KOPT-K1 (cell line): ENCODE measurements around the gene RBMS3.
"Not testable (repeated sequence)": the region's sequence is repeated elsewhere in the genome, so short reads cannot be mapped to it uniquely, and the experiment has no call there.

ENCODE experiments used
- H3K27ac ChIP-seq: fragments of 200-600 bp; sonication (generic); 2 replicates; pipeline ENCODE4 v1.5.1; 2016; ENCODE audit warnings: antibody characterized with exemption, mild to moderate bottlenecking, low read depth, low read length; ENCODE audit not compliant: poor library complexity, severe bottlenecking
- H3K36me3 ChIP-seq: fragments of 200-600 bp; sonication (generic); 2 replicates; pipeline ENCODE4 v1.5.1; 2017; ENCODE audit warnings: antibody characterized with exemption, mild to moderate bottlenecking, low read length, moderate library complexity; ENCODE audit not compliant: insufficient read depth
- H3K9me3 ChIP-seq: fragments of 200-600 bp; sonication (generic); 2 replicates; pipeline ENCODE4 v1.5.1; 2017; ENCODE audit warnings: antibody characterized with exemption, low read length, mild to moderate bottlenecking; ENCODE audit not compliant: insufficient read depth, poor library complexity, severe bottlenecking

Gene RBMS3

DNA sequence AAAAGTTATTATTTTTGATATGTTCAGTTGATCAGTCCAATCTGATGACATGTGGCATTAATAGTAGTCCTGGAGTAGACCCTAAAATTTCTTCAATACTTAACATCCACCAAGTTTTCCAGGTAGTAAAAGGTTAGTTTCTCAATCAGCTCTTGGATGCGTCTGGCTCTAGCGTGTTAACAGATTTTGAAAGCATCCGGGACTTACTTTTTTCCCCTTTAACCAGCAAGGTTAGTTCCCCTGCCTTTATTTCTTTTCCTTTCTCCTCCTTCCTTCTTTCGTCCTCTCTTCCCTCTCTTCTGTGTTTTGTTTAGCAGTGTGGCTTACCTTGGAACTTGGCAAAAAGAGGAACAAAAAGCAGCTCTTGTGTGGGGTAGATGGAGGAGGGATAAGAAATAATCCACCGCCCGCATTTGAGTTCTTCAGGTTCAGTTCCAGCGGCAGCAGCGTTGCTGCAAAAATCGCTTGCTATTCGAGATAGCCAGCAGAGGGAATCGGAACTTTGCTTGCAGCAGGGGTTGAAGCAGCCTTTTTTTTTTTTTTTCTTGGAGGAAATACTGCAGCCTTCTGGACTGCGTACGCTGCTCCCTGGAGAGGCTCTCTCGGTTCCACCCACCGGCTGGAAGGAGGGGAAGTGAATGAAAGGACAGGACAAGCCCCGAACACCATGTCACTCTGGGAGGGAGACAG is at the start of gene RBMS3:
RBMS3 (plus strand) TSS at position 668 of the 690 bp plus-strand sequence.
- Histone ChIP-seq H3K36me3 (no peaks in the 10 kb centered on the region), H3K27ac (no peak within 1 kb of the TSS), H3K9me3 (no peaks in the 10 kb centered on the region)

DNA sequence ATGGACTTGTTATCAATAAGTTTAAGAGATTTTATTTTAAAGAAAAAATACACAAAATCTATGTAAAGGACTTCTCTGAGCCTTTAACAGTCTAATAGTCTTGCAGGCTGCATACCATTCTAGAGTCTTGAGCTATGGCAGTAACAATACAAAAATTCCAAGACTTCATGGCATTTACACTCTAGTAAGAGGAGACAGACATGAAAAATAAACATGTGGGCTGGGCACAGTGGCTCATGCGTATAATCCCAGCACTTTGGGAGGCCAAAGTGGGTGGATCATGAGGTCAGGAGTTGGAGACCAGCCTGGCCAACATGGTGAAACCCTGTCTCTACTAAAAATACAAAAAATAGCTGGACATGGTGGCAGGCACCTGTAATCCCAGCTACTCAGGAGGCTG is 47.7 kb upstream of the RBMS3 start:
- H3K36me3 ChIP-seq, H3K9me3 ChIP-seq, H3K27ac ChIP-seq: not testable (repeated sequence)

DNA sequence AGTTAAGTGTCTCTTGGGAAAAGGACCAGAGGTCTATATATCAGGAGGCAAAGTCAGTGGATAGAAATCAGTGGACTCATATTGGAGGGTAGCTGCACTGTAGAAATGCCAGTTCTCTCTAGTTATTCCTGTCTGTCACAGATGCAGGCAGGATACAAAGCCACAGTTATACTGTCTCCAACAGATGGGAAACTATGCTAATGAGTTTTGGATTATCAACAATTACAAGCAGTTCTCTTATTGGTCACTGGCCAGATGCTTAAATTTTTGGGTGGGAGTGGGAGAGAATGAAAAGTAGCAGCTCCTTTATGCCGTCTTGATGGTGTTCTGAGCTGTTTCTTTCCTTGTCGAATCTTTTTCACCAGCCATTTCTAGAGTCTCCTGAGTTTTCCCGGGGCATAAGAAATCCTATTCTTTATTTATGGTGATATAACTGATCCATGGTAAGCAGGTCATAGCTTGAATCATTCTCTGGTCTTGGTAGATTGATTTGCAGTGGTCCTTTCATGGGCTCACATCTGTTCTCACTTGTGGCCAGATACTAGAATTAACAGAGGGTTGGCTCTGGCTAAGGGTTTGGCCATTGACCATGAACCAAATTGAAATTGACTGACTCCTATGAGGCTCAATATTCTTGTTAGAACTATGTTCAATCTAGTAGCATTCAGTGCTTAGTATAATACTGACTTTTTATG is 44.6 kb upstream of the RBMS3 start:
- H3K27ac ChIP-seq = no peak overlapping the region
- H3K36me3 ChIP-seq = no peaks in the 10 kb centered on the region
- H3K9me3 ChIP-seq = no peaks in the 10 kb centered on the region

DNA sequence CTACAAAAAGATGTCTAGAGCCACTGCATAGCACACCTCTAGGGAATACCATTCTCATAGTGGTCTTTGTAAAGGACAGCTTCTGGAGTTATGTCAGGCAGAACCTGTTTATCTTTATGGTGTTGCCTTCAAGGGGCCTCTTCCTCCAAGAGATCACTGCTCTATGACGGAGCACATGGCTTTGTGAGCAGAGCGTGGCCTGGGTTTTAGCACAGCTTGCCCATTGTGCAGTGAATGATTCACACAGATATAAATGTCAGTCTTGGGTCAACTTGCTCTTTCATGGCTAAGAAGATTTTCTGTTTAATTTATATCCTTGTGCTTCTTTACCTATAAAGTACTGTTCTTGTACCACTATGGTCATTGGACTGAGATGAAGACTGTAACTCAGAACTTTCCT is 41.5 kb upstream of the RBMS3 start:
- no peak overlapping the region for H3K27ac ChIP-seq

DNA sequence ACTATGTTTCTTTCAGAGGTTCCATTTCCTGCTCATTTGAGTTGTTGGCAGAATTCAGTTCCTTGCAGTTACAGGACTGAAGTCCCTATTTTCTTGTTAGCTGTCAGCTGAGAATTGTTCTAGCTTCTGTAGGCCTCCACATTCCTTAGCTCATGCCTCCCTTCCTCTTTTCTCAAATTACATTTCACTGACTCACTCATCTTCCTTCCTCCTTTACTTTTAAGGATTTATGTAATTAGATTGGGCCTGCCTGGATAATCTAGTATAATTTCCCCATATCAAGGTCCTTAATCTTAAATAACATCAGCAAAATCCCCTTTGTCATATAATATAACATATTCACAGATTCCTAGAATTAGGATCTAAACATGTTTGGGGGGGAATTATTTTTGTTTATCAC is 40.6 kb upstream of the RBMS3 start:
- Histone ChIP-seq H3K27ac (no peak overlapping the region), H3K36me3 (no peaks in the 10 kb centered on the region), H3K9me3 (no peaks in the 10 kb centered on the region)

More for the DNA sequence above, 41.5 kb upstream of the RBMS3 start:
- H3K36me3 ChIP-seq = no peaks in the 10 kb centered on the region
- no peaks in the 10 kb centered on the region for H3K9me3 ChIP-seq

DNA sequence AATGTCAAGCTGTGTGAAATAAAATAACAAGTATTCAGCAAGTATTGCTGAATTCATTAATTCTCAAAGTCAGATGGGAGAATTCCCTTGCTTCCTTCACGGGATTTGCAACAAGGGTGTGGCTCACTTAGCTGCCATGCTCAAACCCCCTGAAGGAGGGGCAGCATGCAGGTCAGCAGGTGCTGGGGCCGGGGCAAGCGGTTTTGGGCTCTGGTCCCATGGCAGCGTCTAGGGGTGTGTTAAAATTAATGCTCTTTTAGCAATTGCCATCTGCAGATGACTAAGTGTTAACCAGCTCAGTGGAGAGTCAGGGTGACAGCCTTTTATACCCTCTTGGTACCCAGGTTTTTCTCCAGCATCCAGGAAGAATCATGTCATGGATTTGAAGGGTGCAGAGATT is 40.0 kb upstream of the RBMS3 start:
- H3K9me3 ChIP-seq = no peaks in the 10 kb centered on the region
- no peaks in the 10 kb centered on the region for H3K36me3 ChIP-seq
- no peak overlapping the region for H3K27ac ChIP-seq

DNA sequence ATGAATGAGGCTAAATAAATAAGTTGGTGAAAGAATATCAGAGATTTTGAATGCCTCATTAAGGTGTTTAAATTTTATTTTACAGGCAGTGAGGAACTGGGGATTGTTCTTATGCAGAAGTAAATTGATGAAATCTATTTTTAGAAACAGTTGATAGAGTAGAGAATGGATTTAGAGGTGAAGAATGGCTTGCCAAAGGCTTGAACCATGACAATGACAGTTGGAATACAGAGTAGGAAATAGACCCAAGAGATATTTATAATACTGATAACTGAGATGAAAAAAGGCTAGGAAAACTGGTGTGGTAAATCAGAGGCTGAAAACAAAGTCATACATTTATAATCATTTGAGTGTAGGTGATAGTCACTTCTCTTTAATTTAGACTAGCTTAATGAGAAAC is 39.0 kb upstream of the RBMS3 start:
- H3K36me3 ChIP-seq = no peaks in the 10 kb centered on the region
- H3K9me3 ChIP-seq = no peaks in the 10 kb centered on the region
- no peak overlapping the region for H3K27ac ChIP-seq

DNA sequence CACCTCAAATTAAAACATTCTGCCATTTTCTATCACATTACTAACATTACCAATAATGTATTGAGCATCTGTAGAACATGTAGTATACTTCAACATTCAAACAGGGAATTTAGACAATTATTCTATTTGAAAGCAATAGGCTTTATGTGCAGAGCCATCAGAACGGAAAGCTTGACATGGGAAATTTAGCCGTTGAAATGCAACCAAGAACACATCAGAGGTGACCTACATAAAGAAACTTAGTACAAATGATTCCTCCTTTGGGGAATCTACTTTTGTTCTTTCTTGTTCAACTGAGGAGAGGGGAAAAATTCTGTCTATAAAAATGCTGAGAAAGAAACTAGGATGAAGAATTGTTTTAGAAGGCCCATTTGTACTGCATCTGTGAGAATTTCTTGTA is 38.6 kb upstream of the RBMS3 start:
- no peaks in the 10 kb centered on the region for H3K36me3 ChIP-seq
- no peaks in the 10 kb centered on the region for H3K9me3 ChIP-seq
- H3K27ac ChIP-seq = no peak overlapping the region

DNA sequence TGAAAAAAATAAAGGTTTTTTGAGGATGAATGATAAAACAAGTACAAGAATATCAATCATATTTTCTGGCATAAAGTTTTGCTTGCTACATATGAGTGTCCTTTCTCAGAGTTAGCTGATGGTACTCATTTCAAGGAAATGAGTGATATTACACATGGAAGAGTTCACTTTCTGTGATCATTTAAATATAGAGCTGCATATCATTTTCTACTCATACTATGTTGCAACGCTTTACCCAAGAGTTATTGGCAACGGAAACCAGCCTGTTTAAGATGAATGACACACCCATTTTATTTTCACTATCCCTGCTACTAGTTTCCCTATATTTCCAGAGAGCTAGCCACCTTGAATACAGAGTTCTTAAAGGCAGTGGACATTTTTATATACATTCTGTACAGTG is 35.4 kb upstream of the RBMS3 start:
- Histone ChIP-seq H3K9me3 (no peaks in the 10 kb centered on the region), H3K36me3 (no peaks in the 10 kb centered on the region), H3K27ac (no peak overlapping the region)

DNA sequence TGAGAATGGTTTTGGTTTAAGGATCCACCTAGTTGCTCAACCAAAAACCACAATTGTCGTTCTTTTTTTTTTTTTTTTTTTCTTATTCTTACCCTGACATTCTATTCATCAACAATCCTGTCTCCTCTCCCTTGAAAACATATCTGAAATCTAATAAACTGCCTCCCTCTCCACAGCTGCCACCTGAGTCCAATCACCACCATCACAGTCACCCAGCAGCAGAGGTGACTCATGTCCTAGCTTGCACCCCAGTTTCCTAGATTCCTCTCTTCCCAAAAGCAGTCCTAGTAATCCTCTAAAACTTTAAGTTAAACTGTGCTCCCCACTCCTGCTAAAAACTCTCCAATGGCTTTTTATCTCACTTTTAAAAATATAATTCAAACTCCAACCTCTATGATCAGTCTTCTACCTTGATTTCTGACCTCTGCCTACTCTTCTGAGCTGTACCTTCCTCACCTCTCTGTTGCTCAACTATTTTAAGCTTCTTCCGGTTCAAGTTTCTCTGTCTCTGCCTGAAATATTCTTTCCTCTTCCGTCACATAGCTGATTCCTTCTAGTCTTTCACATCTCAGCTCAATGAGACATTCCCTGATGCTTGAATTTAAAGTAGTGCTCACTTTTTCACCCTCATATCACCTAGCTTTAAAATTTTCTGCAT is 33.7 kb upstream of the RBMS3 start:
- no peaks in the 10 kb centered on the region for H3K9me3 ChIP-seq
- H3K27ac ChIP-seq = no peak overlapping the region
- no peaks in the 10 kb centered on the region for H3K36me3 ChIP-seq

DNA sequence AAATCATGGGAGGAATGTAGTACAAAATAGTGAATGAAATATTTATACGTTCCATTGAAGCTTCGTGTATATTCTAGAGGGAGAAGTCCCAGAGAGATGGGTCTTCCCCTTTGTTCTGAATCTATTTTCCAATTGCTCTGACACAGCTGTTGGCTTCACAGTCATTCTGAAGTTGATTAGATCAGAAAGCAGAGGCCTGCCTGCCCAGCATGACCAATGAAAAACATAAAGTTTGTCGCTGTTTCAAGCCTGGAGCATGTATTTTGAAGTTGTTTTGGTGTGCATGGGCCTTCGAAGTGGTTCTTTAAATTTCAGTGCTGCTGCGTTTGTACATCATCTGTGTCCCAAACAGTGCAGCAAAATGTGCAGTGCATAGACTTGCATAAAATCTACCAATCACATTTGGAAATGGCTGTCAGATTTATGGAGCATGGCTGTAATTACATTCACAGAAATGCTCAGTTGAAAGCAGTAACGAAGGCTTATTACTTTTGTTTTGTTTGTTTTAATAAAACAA is 31.0 kb upstream of the RBMS3 start:
- H3K27ac ChIP-seq = no peak overlapping the region
- H3K9me3 ChIP-seq = no peaks in the 10 kb centered on the region

DNA sequence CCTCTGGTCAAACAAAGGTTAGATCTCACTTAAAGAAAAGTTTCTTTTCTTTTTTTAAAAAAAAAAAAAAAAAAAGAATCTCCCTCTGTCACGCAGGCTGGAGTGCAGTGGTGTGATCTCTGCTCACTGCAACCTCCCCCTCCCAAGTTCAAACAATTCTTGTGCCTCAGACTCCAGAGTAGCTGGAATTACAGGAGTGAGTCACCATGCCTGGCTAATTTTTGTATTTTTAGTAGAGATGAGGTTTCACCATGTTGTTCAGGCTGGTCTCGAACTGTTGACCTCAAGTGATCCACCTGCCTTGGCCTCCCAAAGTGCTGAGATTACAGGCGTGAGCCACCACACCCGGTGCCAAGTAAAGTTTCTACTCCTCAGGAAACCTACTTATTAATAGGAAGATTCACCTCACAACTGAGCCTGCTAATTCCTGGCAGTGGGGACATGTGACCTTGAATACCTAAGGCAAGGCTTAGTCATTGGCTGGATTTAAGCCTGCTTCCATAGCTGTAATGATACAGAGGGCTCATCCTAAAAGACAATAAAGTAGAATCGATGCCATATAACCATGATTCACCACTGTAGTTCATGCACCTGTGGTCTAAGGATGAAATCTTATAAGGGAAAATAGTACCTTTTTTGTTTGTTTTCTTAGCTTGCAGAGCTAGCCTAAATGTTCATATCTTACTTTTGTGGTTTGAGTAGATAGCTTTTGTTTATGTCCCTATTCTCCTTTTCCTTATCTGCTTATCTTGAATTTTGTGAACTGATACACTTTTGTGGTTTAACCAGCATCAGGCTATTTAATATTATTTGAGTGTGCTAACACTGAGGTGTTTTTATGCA is 24.8 kb upstream of the RBMS3 start:
- H3K9me3 ChIP-seq = no peaks in the 10 kb centered on the region
- H3K27ac ChIP-seq = no peak overlapping the region
- H3K36me3 ChIP-seq = no peaks in the 10 kb centered on the region

More for the DNA sequence above, 31.0 kb upstream of the RBMS3 start:
- no peaks in the 10 kb centered on the region for H3K36me3 ChIP-seq

DNA sequence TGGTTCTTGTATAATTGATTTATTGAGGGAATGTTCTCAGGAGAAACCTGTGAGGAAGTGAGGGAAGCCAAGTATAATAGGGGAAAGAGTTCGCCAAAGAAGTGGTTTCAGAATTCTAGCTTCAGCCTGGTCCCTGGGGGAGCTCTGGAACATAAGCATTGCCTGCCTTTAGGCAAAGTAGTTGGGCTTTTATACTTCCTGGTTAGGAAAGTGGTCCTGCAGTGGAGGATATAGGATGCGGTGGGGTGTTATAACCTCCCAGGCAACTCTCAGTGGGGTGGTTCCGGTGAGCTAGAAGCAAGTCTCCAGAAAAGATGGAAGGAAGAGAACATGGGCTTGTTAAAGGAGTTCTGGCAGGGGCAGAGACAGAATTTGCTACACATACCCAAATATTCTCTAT is 22.7 kb upstream of the RBMS3 start:
- Histone ChIP-seq H3K27ac (no peak overlapping the region), H3K36me3 (no peaks in the 10 kb centered on the region), H3K9me3 (no peaks in the 10 kb centered on the region)

DNA sequence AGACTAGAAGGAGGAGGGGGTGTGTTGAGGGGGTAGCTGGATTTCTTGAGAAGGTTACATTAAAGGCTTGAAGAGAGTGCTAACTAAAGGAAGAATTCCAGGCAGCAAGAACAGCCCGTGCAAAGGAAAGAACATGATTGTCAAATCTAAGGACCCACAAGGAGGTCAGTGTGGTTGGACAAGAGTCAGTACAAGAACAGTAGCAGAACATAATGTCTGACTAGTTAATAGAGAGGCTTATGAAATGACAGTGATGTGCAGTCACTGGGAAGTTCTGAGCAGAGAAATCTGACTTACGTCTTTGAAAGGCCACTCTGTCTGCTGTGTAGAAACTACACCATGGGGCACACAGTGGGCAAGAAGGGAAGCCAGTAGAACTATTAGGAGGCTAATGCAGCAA is 19.8 kb upstream of the RBMS3 start:
- Histone ChIP-seq H3K9me3 (no peaks in the 10 kb centered on the region), H3K27ac (no peak overlapping the region), H3K36me3 (no peaks in the 10 kb centered on the region)

DNA sequence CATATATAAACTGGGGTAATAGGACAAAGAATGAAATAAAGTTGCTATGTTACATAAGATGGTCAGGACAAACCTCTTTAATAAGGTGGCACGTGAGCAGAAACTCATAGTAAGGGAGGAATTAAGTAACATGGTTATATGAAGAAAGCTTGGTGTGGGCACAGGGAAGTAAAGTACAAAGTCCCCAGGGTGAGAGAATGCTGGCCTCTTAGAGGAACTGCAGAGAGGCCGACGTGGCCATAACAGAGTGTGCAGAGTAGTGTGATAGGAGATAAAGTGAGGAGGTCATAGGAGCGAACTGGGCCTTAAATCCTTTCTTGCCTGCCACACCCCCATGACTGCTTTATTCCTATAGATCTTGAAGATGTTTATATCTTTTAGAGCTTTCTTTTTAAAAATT is 17.4 kb upstream of the RBMS3 start:
- Histone ChIP-seq H3K36me3 (no peaks in the 10 kb centered on the region), H3K9me3 (no peaks in the 10 kb centered on the region), H3K27ac (no peak overlapping the region)
